ENCODE results near the gene SDF2L1. TPM values are rescaled to one million over a fixed set of nuclear protein-coding genes. Genes with fewer than 3 reads are reported as not detected.

Gene SDF2L1
- total and polyA plus RNA-seq, 10 of the 15 experiments (the other 5 are each of a cell fraction or from before 2014, with no cell fraction given), result 3.0 to 214 (median 55.5) TPM

DNA sequence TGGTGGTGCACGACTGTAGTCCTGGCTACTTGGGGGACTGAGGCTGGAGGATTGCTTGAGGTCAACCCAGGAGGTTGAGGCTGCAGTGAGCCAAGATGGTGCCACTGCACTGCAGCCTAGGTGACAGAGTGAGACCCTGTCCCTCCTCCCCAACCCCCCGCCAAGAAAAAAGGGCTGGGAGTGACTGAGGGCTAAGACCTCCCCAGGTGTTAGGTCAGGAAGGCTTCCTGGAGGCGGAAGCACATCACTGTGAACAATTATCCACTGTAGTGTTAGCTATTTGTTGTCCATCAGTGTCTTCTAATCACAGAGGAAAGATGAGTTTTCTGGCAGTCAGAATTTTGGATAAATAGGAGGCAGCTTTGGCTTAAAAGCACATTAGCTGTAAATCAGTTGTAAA, 21.1 kb upstream of the SDF2L1 start:
- intact Hi-C loops (cut with micrococcal nuclease; ENCODE audit: unreplicated experiment), result no loop called here
- no peaks in the 10 kb centered on the region for H3K9me3 ChIP-seq (replicated peaks; ENCODE audit: control insufficient read depth, insufficient read depth, low read length)
- ChIA-PET POLR2A (no interaction called here), RAD21 (ENCODE audit: unreplicated experiment) (no interaction called here), CTCF (interaction anchor here (1.9 kb wide), 1 partner anchor 8 kb away, joined by 6 read pairs; the partner anchor contains the start of gene YDJC), SMC1A (ENCODE audit: uncharacterized antibody, unreplicated experiment) (no interaction called here)
- DNase-seq (ENCODE audit: low read depth, low spot score), result no peak
- in situ Hi-C loops (cut with MboI), result no loop called here
- no peaks in the 10 kb centered on the region; the same call in none of the 2 replicates for H3K79me2 ChIP-seq (ENCODE audit: control insufficient read depth, insufficient read depth, low read length)
- no peak overlapping the region for H3K9ac ChIP-seq (ENCODE audit: control insufficient read depth, insufficient read depth, low read length)
- 46% methylated on average over 3 of the region's 3 CpGs for WGBS (ENCODE audit: insufficient coverage, insufficient replicate concordance, low lambda C conversion rate, missing lambda C conversion rate)
- no peak overlapping the region for H3K27ac ChIP-seq (ENCODE audit: control insufficient read depth, insufficient read depth)
- no peaks in the 10 kb centered on the region for H3K4me1 ChIP-seq (ENCODE audit: control insufficient read depth, insufficient read depth, low read length)
- no peak overlapping the region for H2AFZ ChIP-seq (ENCODE audit: control insufficient read depth, low read depth, low read length)
- peaks cover 7% of the 10 kb centered on the region for H4K20me1 ChIP-seq (ENCODE audit: control insufficient read depth, insufficient read depth)
- H3K36me3 ChIP-seq (ENCODE audit: control insufficient read depth in 2 of 2, insufficient read depth in 2 of 2, low read length in 1 of 2), result peaks cover 7 to 27% of the 10 kb centered on the region in 2 experiments; a peak in 3 of 4 replicates
- no peak overlapping the region for H3K4me2 ChIP-seq (ENCODE audit: control insufficient read depth, insufficient read depth)
- H3K27me3 ChIP-seq (replicated peaks in 1 of 2; ENCODE audit: control insufficient read depth in 2 of 2, insufficient read depth in 2 of 2, low read length in 1 of 2), result no peaks in the 10 kb centered on the region
- no peak for FAIRE-seq
- ATAC-seq, result no peak
- H3K4me3 ChIP-seq, result no peak overlapping the region
- TF ChIP-seq, protein P1, sequence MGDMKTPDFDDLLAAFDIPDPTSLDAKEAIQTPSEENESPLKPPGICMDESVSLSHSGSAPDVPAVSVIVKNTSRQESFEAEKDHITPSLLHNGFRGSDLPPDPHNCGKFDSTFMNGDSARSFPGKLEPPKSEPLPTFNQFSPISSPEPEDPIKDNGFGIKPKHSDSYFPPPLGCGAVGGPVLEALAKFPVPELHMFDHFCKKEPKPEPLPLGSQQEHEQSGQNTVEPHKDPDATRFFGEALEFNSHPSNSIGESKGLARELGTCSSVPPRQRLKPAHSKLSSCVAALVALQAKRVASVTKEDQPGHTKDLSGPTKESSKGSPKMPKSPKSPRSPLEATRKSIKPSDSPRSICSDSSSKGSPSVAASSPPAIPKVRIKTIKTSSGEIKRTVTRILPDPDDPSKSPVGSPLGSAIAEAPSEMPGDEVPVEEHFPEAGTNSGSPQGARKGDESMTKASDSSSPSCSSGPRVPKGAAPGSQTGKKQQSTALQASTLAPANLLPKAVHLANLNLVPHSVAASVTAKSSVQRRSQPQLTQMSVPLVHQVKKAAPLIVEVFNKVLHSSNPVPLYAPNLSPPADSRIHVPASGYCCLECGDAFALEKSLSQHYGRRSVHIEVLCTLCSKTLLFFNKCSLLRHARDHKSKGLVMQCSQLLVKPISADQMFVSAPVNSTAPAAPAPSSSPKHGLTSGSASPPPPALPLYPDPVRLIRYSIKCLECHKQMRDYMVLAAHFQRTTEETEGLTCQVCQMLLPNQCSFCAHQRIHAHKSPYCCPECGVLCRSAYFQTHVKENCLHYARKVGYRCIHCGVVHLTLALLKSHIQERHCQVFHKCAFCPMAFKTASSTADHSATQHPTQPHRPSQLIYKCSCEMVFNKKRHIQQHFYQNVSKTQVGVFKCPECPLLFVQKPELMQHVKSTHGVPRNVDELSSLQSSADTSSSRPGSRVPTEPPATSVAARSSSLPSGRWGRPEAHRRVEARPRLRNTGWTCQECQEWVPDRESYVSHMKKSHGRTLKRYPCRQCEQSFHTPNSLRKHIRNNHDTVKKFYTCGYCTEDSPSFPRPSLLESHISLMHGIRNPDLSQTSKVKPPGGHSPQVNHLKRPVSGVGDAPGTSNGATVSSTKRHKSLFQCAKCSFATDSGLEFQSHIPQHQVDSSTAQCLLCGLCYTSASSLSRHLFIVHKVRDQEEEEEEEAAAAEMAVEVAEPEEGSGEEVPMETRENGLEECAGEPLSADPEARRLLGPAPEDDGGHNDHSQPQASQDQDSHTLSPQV (IDR thresholded peaks at IDR 0.05), result no peak
- no peak for TF ChIP-seq ASH2L (IDR thresholded peaks at IDR 0.05; ENCODE audit: borderline replicate concordance, low read depth)
- TF ChIP-seq MYB (IDR thresholded peaks at IDR 0.05; ENCODE audit: borderline replicate concordance, low read depth, low read length), result no peak
- TF ChIP-seq HDGF (IDR thresholded peaks at IDR 0.05), result no peak
- BruUV-seq (replicated peaks), result no TSS peak

Measured in GM12878 (cell line).